ENCODE results near the gene MS4A1.
"Not testable (repeated sequence)": the region's sequence is repeated elsewhere in the genome, so short reads cannot be mapped to it uniquely, and the experiment has no call there.

Gene MS4A1

DNA sequence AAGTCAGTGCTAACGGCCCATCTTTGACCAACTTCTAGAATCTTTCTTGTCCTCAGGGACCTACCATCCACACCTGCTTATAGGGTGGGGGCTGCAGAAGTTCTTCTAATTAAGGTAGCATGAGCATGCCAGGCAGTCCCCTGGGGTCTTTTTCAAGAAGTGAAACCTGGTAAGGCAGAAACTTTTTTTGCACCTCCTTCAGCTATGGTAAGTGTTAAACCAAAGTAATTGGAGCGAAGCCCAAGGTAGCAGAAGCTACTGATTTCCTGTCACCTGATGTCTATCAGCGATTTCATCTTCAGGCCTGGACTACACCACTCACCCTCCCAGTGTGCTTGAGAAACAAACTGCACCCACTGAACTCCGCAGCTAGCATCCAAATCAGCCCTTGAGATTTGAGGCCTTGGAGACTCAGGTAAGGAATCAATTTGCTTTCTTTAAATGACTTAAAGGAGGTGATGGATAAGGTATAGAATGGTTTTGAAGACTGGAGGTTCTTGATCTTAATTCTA is at the start of gene MS4A1:
Gene MS4A1, plus strand, starts transcription at position 317 of the 512 bp plus-strand sequence. CDS start 6,528 bp downstream, outside the sequence.
- DNase-seq (ENCODE audit: low read depth), result no peak

GRCh38 chr11:60420015-60420414 is 35.6 kb upstream of the MS4A1 start:
- DNase-seq (ENCODE audit: low read depth), result no peak

DNA sequence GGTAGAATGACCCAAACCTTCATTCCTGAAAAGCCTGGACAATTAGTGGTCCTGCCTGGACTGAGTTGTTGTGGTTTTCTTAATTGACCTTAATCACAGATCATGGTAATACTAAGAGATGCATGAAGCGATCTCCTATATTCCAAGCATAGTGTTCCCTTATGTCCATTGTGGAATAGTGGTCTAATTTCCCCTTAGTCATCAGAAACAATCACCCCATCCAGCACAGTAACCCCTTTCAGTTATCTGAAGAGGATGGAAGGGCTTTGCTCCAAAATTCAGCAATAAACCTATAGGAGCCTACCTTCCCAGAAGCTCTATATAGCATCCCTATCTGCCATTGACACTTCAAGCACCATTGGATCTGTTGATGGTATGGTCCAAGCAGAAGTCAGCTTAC is 33.0 kb upstream of the MS4A1 start:
- DNase-seq (ENCODE audit: low read depth), result no peak

DNA sequence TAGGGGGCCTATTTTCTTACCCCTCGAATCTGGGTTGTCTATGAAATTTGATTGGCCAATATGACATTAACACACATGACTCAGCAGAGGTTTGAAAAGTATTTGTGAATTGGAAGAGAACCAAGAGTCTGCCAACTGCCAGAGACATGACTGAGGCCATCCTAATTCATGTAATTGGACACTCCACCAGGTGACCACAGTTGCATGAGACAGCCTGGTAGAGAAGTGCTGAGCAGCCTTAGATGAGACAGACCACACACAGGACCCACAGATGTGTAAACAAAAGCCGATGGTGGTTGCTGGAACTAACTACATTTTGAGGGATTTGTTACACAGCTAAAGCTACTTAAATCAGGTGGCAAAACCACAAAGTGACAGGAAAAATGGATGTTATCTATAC is 27.1 kb upstream of the MS4A1 start:
- no peak for DNase-seq (ENCODE audit: low read depth)

GRCh38 chr11:60429272-60429671 is 26.4 kb upstream of the MS4A1 start, which contains the start of gene MS4A5:
Gene MS4A5 (plus strand): TSS chr11:60429572. CDS start chr11:60429675, 103 bp downstream.
- no peak for DNase-seq (ENCODE audit: low read depth)

DNA sequence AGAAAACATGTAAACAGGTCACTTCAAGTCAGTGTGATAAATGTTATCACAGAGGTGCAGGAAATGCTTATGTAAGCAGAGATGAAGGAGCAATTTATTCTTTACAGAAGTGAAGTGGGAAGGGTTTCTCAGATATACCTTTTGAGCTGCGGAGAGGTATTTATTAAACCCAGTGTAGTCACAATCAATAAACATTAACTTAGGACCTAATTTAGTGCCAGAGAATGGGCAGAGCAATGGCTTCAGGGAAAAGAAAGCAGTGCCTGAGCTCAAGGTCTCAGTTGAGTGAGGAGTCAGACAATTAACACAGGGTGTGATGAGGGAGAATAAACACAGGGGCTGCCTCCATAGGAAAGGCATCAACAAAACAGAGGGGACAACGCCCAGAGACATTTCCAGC is 24.4 kb upstream of the MS4A1 start:
- no peak for DNase-seq (ENCODE audit: low read depth)

- DNase-seq (ENCODE audit: low read depth), result no peak
Measured at GRCh38 chr11:60433401-60433800, 22.2 kb upstream of the MS4A1 start.

DNA sequence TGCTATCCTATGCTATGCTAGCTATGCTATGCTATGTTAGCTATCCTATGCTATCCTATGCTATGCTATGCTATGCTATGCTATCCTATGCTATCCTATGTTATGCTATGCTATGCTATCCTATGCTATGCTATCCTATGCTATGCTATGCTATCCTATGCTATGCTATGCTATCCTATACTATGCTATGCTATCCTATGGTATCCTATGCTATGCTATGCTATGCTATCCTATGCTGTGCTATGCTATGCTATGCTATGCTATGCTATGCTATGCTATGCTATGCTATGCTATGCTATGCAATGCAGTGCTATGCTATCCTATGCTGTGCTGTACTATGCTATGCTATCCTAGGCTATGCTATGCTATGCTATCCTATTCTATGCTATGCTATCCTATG is 8.6 kb upstream of the MS4A1 start:
- no peak for DNase-seq (ENCODE audit: low read depth)

GRCh38 chr11:60447846-60448245 is 7.8 kb upstream of the MS4A1 start:
- DNase-seq (ENCODE audit: low read depth), result no peak

- not testable (repeated sequence) for DNase-seq (ENCODE audit: low read depth)
Measured at GRCh38 chr11:60451185-60451584, 4.5 kb upstream of the MS4A1 start.

- no peak for DNase-seq (ENCODE audit: low read depth)
Measured at GRCh38 chr11:60454212-60454611, 1.4 kb upstream of the MS4A1 start.

GRCh38 chr11:60457576-60457975 is 1.9 kb downstream of the MS4A1 start:
- no peak for DNase-seq (ENCODE audit: low read depth)

GRCh38 chr11:60459345-60459744 is 3.7 kb downstream of the MS4A1 start:
- no peak for DNase-seq (ENCODE audit: low read depth)

DNA sequence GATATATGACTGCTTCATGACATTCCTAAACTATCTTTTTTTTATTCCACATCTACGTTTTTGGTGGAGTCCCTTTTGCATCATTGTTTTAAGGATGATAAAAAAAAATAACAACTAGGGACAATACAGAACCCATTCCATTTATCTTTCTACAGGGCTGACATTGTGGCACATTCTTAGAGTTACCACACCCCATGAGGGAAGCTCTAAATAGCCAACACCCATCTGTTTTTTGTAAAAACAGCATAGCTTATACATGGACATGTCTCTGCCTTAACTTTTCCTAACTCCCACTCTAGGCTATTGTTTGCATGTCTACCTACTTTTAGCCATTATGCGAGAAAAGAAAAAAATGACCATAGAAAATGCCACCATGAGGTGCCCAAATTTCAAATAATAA is 13.2 kb downstream of the MS4A1 start:
- no peak for DNase-seq (ENCODE audit: low read depth)

DNA sequence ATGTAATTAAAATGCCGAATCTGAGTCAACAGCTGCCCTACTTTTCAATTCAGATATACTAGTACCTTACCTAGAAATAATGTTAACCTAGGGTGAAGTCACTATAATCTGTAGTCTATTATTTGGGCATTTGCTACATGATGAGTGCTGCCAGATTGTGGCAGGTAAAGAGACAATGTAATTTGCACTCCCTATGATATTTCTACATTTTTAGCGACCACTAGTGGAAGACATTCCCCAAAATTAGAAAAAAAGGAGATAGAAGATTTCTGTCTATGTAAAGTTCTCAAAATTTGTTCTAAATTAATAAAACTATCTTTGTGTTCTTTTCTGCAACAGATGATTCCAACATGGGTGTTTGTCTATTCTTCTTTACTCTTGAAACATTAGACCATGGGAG is 14.1 kb downstream of the MS4A1 start:
- DNase-seq (ENCODE audit: low read depth), result no peak

- DNase-seq (ENCODE audit: low read depth), result no peak
Measured at GRCh38 chr11:60477035-60477445, 21.4 kb downstream of the MS4A1 start.

GRCh38 chr11:60482361-60482760 is 26.7 kb downstream of the MS4A1 start:
- no peak for DNase-seq (ENCODE audit: low read depth)

- DNase-seq (ENCODE audit: low read depth), result no peak
Measured at GRCh38 chr11:60485987-60486386, 30.3 kb downstream of the MS4A1 start.

- DNase-seq (ENCODE audit: low read depth), result no peak
Measured at GRCh38 chr11:60492488-60493009, 36.9 kb downstream of the MS4A1 start, which contains the start of gene MS4A12. Gene MS4A12 (plus strand): TSS chr11:60492778. CDS start chr11:60497319, 4,541 bp downstream.

GRCh38 chr11:60493454-60493853 is 37.8 kb downstream of the MS4A1 start:
- DNase-seq (ENCODE audit: low read depth), result no peak

GRCh38 chr11:60498399-60498798 is 42.8 kb downstream of the MS4A1 start:
- no peak for DNase-seq (ENCODE audit: low read depth)

DNA sequence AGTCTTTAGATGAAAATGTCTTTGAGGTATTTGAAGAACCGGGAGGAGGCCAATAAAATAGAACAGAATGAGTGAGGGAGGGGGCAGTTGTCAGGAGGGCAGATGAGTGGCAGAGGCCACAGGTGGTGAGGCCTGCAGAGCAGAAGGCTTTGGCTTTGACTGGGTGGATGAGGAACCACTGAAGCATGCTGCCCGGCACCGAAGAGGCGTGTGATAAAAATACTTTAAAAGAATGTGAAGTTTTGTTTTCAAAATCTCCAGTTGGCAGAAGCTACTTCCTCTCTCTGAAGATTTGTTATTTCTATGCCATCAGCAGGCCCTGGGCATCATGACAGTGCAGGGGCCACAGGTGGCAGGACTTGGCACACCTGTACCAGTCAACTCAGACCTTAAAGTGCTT is 43.2 kb downstream of the MS4A1 start:
- DNase-seq (ENCODE audit: low read depth), result no peak

- DNase-seq (ENCODE audit: low read depth), result no peak
Measured at GRCh38 chr11:60500276-60500910, 44.7 kb downstream of the MS4A1 start.

Data from amniotic epithelial cell (primary cell).